Measurements from ENCODE around the gene SLC25A22.

Gene SLC25A22

DNA sequence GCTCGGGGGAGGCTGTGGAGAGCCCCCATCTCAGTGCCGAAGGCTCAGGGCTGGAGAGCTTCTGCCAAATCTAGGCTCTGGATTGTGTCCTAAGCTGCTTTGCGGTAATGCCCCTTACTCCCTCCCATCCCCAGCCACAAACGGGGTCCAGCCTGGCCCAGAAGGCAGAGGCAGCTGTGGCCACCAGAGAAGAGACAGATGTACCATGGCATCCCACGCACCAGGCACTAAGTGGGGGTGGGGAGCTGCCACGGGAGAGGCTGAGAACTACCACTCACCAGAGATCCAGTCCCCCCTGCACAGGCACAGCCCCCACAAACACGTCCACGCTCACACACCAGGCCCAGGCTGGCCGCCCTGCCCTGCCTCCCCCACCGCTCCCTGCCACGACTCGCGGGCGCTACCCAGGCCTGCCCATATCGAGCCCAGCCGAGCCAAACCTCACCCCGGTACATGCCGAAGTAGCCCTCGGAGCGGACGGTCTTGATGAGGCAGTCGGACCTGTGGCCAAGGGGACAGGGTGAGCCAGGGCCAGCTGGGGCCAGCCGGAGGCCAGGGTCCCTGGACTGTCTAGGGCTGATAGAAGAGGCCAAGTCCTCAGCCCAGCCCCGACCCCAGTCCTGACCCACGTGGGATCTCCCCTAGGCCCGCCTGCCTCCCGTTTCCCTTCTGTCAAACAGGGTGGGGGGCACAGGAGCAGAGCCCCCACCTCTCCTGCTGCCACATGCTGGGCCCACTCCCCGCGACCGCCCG lies 3.9 kb downstream of the SLC25A22 start:
- no CpG with 5 or more reads among the region's 31 CpGs for WGBS (ENCODE audit: extremely low coverage, insufficient coverage, insufficient read length)
- no peak overlapping the region for H3K9ac ChIP-seq (ENCODE audit: low read length)
- no peak overlapping the region for H3K4me2 ChIP-seq (ENCODE audit: low read length)
- peaks cover 2% of the 10 kb centered on the region for H3K27me3 ChIP-seq (ENCODE audit: insufficient read depth, low read length)
- no peak overlapping the region for H2BK12ac ChIP-seq (ENCODE audit: low read length)
- H3K4me1 ChIP-seq (ENCODE audit: control insufficient read depth in 1 of 2, insufficient read depth in 2 of 2, low read length in 2 of 2), result peaks cover 17% of the 10 kb centered on the region in 2 experiments
- no peak overlapping the region for H2BK5ac ChIP-seq (ENCODE audit: low read depth, low read length, poor library complexity)
- H2AFZ ChIP-seq (ENCODE audit: insufficient read depth, low read length, poor library complexity), result no peak overlapping the region
- H3K18ac ChIP-seq (ENCODE audit: low read length), result no peak overlapping the region
- H3K4me3 ChIP-seq (ENCODE audit: low read depth, low read length), result no peak overlapping the region
- H3K9me3 ChIP-seq (ENCODE audit: insufficient read depth, low read depth, low read length), result no peaks in the 10 kb centered on the region
- no peak overlapping the region for H4K8ac ChIP-seq (ENCODE audit: low read depth, low read length)
- peaks cover 6% of the 10 kb centered on the region for H3K79me1 ChIP-seq (ENCODE audit: low read length)
- peaks cover 6% of the 10 kb centered on the region for H3K79me2 ChIP-seq (ENCODE audit: control insufficient read depth, insufficient read depth, low read length, poor library complexity)
- H3K27ac ChIP-seq (ENCODE audit: low read depth, low read length), result no peak overlapping the region
- peaks cover 40% of the 10 kb centered on the region in 2 experiments for H3K36me3 ChIP-seq (ENCODE audit: control insufficient read depth in 1 of 2, insufficient read depth in 2 of 2, low read length in 2 of 2)
- no peak overlapping the region for H3K14ac ChIP-seq (ENCODE audit: low read length)
- H3K4ac ChIP-seq (ENCODE audit: low read depth, low read length), result no peak overlapping the region
- H4K91ac ChIP-seq (ENCODE audit: low read depth, low read length), result no peak overlapping the region
- no peak overlapping the region for H4K12ac ChIP-seq (ENCODE audit: low read depth, low read length)
- no peak overlapping the region for H2AK5ac ChIP-seq (ENCODE audit: low read length)
- H3K23ac ChIP-seq (ENCODE audit: low read length), result no peak overlapping the region
- no peak overlapping the region for H2BK120ac ChIP-seq (ENCODE audit: insufficient read depth, low read length, poor library complexity)
- no peak for DNase-seq

DNA sequence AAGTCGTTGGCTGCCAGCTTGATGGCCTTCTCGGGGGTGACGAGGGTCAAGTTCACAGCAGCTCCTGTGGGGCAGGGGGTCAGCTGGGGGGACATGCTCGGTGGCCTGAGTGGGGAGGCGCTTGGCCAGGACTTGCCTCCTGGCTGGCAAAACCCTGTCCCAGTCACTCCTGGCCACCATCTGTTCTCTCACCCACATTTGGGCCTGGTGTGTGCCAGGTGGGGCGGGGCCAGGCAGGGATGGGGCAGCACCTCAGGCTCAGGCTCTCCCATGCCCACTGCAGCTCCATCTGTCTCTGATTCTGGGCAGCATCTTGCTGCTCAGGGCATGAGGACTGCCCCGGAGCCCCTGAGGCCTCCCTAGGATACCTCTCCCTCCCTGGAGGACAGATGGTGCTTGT lies 4.5 kb downstream of the SLC25A22 start:
- Histone ChIP-seq H3K9ac (ENCODE audit: low read length) (no peak overlapping the region), H2AK5ac (ENCODE audit: low read length) (no peak overlapping the region), H3K14ac (ENCODE audit: low read length) (no peak overlapping the region), H2AFZ (ENCODE audit: insufficient read depth, low read length, poor library complexity) (no peak overlapping the region), H3K23ac (ENCODE audit: low read length) (no peak overlapping the region), H3K4ac (ENCODE audit: low read depth, low read length) (no peak overlapping the region), H4K91ac (ENCODE audit: low read depth, low read length) (no peak overlapping the region), H3K79me1 (ENCODE audit: low read length) (peaks cover 6% of the 10 kb centered on the region), H3K27ac (ENCODE audit: low read depth, low read length) (no peak overlapping the region), H4K12ac (ENCODE audit: low read depth, low read length) (no peak overlapping the region), H2BK12ac (ENCODE audit: low read length) (no peak overlapping the region), H3K36me3 (ENCODE audit: control insufficient read depth in 1 of 2, insufficient read depth in 2 of 2, low read length in 2 of 2) (peaks cover 36% of the 10 kb centered on the region in 2 experiments), H3K27me3 (ENCODE audit: insufficient read depth, low read length) (peaks cover 2% of the 10 kb centered on the region), H4K8ac (ENCODE audit: low read depth, low read length) (no peak overlapping the region), H3K9me3 (ENCODE audit: insufficient read depth, low read depth, low read length) (no peaks in the 10 kb centered on the region), H3K4me3 (ENCODE audit: low read depth, low read length) (no peak overlapping the region), H3K4me2 (ENCODE audit: low read length) (no peak overlapping the region), H3K4me1 (ENCODE audit: control insufficient read depth in 1 of 2, insufficient read depth in 2 of 2, low read length in 2 of 2) (peaks cover 17% of the 10 kb centered on the region in 2 experiments), H2BK120ac (ENCODE audit: insufficient read depth, low read length, poor library complexity) (no peak overlapping the region), H2BK5ac (ENCODE audit: low read depth, low read length, poor library complexity) (no peak overlapping the region), H3K79me2 (ENCODE audit: control insufficient read depth, insufficient read depth, low read length, poor library complexity) (peaks cover 6% of the 10 kb centered on the region), H3K18ac (ENCODE audit: low read length) (no peak overlapping the region)
- no peak for DNase-seq
- WGBS (ENCODE audit: extremely low coverage, insufficient coverage, insufficient read length), result no CpG with 5 or more reads among the region's 7 CpGs

DNA sequence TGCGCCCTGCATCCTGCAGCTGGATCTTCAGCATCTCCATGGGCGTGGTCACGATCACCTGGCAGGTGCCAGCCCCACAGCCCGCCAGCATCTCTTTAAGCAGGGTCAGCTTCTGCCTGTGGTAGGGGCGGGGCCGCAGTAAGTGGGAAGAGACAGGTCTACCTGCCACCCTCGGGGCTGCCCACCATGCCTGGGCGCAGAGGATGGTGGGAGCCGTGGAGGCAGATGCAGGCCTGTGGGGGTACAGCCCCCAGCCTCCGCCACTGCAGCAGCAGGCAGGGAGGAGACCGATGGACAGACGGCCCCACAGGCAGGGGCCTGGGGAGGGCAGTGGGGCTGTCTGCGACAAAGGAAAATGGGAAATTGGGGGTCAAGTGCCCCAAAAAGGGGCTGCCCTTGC lies 5.2 kb downstream of the SLC25A22 start:
- WGBS (ENCODE audit: extremely low coverage, insufficient coverage, insufficient read length), result no CpG with 5 or more reads among the region's 13 CpGs
- H3K36me3 ChIP-seq (ENCODE audit: control insufficient read depth in 1 of 2, insufficient read depth in 2 of 2, low read length in 2 of 2), result peaks cover 36% of the 10 kb centered on the region in 2 experiments
- H3K9me3 ChIP-seq (ENCODE audit: insufficient read depth, low read depth, low read length), result no peaks in the 10 kb centered on the region
- H4K12ac ChIP-seq (ENCODE audit: low read depth, low read length), result no peak overlapping the region
- no peak overlapping the region for H3K4me3 ChIP-seq (ENCODE audit: low read depth, low read length)
- H3K18ac ChIP-seq (ENCODE audit: low read length), result no peak overlapping the region
- DNase-seq, result no peak
- H2BK12ac ChIP-seq (ENCODE audit: low read length), result no peak overlapping the region
- H4K8ac ChIP-seq (ENCODE audit: low read depth, low read length), result no peak overlapping the region
- no peak overlapping the region for H2AFZ ChIP-seq (ENCODE audit: insufficient read depth, low read length, poor library complexity)
- no peak overlapping the region for H3K4me2 ChIP-seq (ENCODE audit: low read length)
- no peak overlapping the region for H3K23ac ChIP-seq (ENCODE audit: low read length)
- no peak overlapping the region for H3K14ac ChIP-seq (ENCODE audit: low read length)
- peaks cover 14 to 17% of the 10 kb centered on the region in 2 experiments for H3K4me1 ChIP-seq (ENCODE audit: control insufficient read depth in 1 of 2, insufficient read depth in 2 of 2, low read length in 2 of 2)
- no peak overlapping the region for H3K9ac ChIP-seq (ENCODE audit: low read length)
- H2BK5ac ChIP-seq (ENCODE audit: low read depth, low read length, poor library complexity), result no peak overlapping the region
- peaks cover 2% of the 10 kb centered on the region for H3K27me3 ChIP-seq (ENCODE audit: insufficient read depth, low read length)
- H4K91ac ChIP-seq (ENCODE audit: low read depth, low read length), result no peak overlapping the region
- H2BK120ac ChIP-seq (ENCODE audit: insufficient read depth, low read length, poor library complexity), result no peak overlapping the region
- no peak overlapping the region for H3K4ac ChIP-seq (ENCODE audit: low read depth, low read length)
- peaks cover 4% of the 10 kb centered on the region for H3K79me1 ChIP-seq (ENCODE audit: low read length)
- no peak overlapping the region for H2AK5ac ChIP-seq (ENCODE audit: low read length)
- H3K27ac ChIP-seq (ENCODE audit: low read depth, low read length), result no peak overlapping the region
- peaks cover 4% of the 10 kb centered on the region for H3K79me2 ChIP-seq (ENCODE audit: control insufficient read depth, insufficient read depth, low read length, poor library complexity)

DNA sequence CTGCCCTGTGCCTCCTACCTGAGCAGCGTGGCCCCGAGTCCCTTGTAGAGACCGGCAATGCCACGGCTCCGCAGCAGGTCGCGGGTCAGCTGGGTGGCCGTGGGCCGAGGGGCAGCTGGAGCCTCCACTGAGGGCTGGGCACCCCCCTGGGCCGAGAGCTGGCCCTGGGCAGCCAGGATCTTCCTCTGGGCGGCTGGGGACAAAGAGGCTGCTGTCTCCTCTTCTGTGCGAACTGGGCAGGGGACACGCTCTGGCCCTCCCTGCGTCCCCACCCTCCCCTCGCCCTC lies 5.6 kb downstream of the SLC25A22 start:
- Histone ChIP-seq H2AK5ac (ENCODE audit: low read length) (no peak overlapping the region), H3K9ac (ENCODE audit: low read length) (no peak overlapping the region), H2BK120ac (ENCODE audit: insufficient read depth, low read length, poor library complexity) (no peak overlapping the region), H3K79me2 (ENCODE audit: control insufficient read depth, insufficient read depth, low read length, poor library complexity) (peaks cover under 1% of the 10 kb centered on the region), H3K18ac (ENCODE audit: low read length) (no peak overlapping the region), H3K23ac (ENCODE audit: low read length) (no peak overlapping the region), H3K4ac (ENCODE audit: low read depth, low read length) (no peak overlapping the region), H2BK12ac (ENCODE audit: low read length) (no peak overlapping the region), H3K9me3 (ENCODE audit: insufficient read depth, low read depth, low read length) (no peaks in the 10 kb centered on the region), H3K4me1 (ENCODE audit: control insufficient read depth in 1 of 2, insufficient read depth in 2 of 2, low read length in 2 of 2) (peaks cover 14 to 17% of the 10 kb centered on the region in 2 experiments), H3K4me3 (ENCODE audit: low read depth, low read length) (no peak overlapping the region), H3K14ac (ENCODE audit: low read length) (no peak overlapping the region), H3K27ac (ENCODE audit: low read depth, low read length) (no peak overlapping the region), H3K27me3 (ENCODE audit: insufficient read depth, low read length) (peaks cover 2% of the 10 kb centered on the region), H2BK5ac (ENCODE audit: low read depth, low read length, poor library complexity) (no peak overlapping the region), H4K12ac (ENCODE audit: low read depth, low read length) (no peak overlapping the region), H3K79me1 (ENCODE audit: low read length) (peaks cover under 1% of the 10 kb centered on the region), H3K36me3 (ENCODE audit: control insufficient read depth in 1 of 2, insufficient read depth in 2 of 2, low read length in 2 of 2) (peaks cover 36% of the 10 kb centered on the region in 2 experiments), H4K8ac (ENCODE audit: low read depth, low read length) (no peak overlapping the region), H3K4me2 (ENCODE audit: low read length) (no peak overlapping the region), H4K91ac (ENCODE audit: low read depth, low read length) (no peak overlapping the region), H2AFZ (ENCODE audit: insufficient read depth, low read length, poor library complexity) (no peak overlapping the region)
- no CpG with 5 or more reads among the region's 15 CpGs for WGBS (ENCODE audit: extremely low coverage, insufficient coverage, insufficient read length)
- DNase-seq, result no peak

All from trophoblast cell (in vitro differentiated cells and primary cell).